Breast epithelium (tissue), 4 donors: Measurements from ENCODE around the gene METTL16. TPM values are rescaled to one million over a fixed set of nuclear protein-coding genes. Genes with fewer than 3 reads are reported as not detected.

Experiments used
- DNase-seq, 2 donors: peaks; one replicate each; pipeline ENCODE4 v3.0.0-alpha.2; 2019; ENCODE audit warnings: low spot score in 2 of 2
- H3K27ac ChIP-seq, 2 donors: fragments of 200-600 bp; sonication (generic) in 1 of 2; one replicate each; pipeline ENCODE4 v1.5.1; 2016 to 2019; ENCODE audit warnings: mild to moderate bottlenecking in 1 of 2
- H3K27me3 ChIP-seq, 2 donors: fragments of 200-600 bp; sonication (generic) in 1 of 2; one replicate each; pipeline versions ENCODE4 v1.5.1 to v1.6.0; 2017 to 2019; ENCODE audit warnings: control low read depth in 1 of 2, mild to moderate bottlenecking in 1 of 2
- H3K36me3 ChIP-seq: fragments of 200-600 bp; one replicate; pipeline ENCODE4 v1.5.1; 2019
- H3K4me1 ChIP-seq, 2 donors: fragments of 200-600 bp; sonication (generic); one replicate each; pipeline ENCODE4 v1.5.1; 2016 to 2019; ENCODE audit warnings: control low read depth in 1 of 2
- H3K4me3 ChIP-seq, 3 donors: fragments of 200-600 bp; sonication (generic); 1 replicate in 2 of 3; 2 replicates in 1 of 3; pipeline ENCODE4 v1.5.1; 2016 to 2019; ENCODE audit warnings: mild to moderate bottlenecking in 3 of 3, moderate library complexity in 2 of 3
- H3K9me3 ChIP-seq, 2 donors: fragments of 200-600 bp; sonication (generic) in 1 of 2; one replicate each; pipeline ENCODE4 v1.5.1; 2016 to 2019; ENCODE audit warnings: control low read depth in 1 of 2
- CTCF ChIP-seq, 3 donors: fragments of 450-650 bp; IDR thresholded peaks; one replicate each; pipeline ENCODE4 v1.5.1; 2016 to 2017; ENCODE audit warnings: antibody characterized with exemption in 3 of 3, mild to moderate bottlenecking in 3 of 3, moderate library complexity in 3 of 3
- POLR2A ChIP-seq: fragments of 450-650 bp; IDR thresholded peaks from one replicate; pipeline ENCODE4 v1.6.1; 2016; ENCODE audit warnings: antibody characterized with exemption, mild to moderate bottlenecking, moderate library complexity
- POLR2AphosphoS5 ChIP-seq, 3 donors: sonication (generic); formaldehyde crosslinking; IDR thresholded peaks; one replicate each; pipeline ENCODE4 v1.6.1; 2017; ENCODE audit warnings: antibody characterized with exemption in 3 of 3
- intact Hi-C: fragments of 100-400 bp; cut with DNase I; formaldehyde crosslinking; loops from one replicate; pipeline ENCODE4 v1.15.1; 2023; ENCODE audit warnings: low total_unique reads
- total RNA-seq, 3 donors: library from RNA; depleted of rRNA; stranded (reverse); fragments of >200 nt; gene quantifications; one replicate each; pipeline ENCODE4 v1.1.0, GENCODE V29; 2016

Gene METTL16
- total RNA-seq, 3 donors from 2014 or later = 25.6 to 46.4 (median 26.9) TPM

GRCh38 chr17:2399572-2400473 lies 111.9 kb downstream of the METTL16 start:
- Histone ChIP-seq H3K27me3 (no peaks in the 10 kb centered on the region), H3K4me3 (peak overlapping the region; percentile 99), H3K27ac (peak overlapping the region; percentile 99), H3K36me3 (no peaks in the 10 kb centered on the region), H3K4me1 (peaks cover 13 to 44% of the 10 kb centered on the region in 2 donors), H3K9me3 (no peaks in the 10 kb centered on the region)
- DNase-seq = peak; percentile 96 to 97
- intact Hi-C loops = loop anchor here (10.0 kb wide), 1 partner anchor 1745 kb away; the partner anchor contains the start of genes CYB5D2 and ZZEF1
- TF ChIP-seq CTCF (IDR thresholded peaks at IDR 0.05) (no peak), POLR2A (peak; percentile 88), POLR2AphosphoS5 (IDR thresholded peaks at IDR 0.05) (peak; percentile 71 to 97 (median 91))

- intact Hi-C loops = loop anchor here (10.0 kb wide), 1 partner anchor 1746 kb away; the partner anchor contains the start of genes CYB5D2 and ZZEF1
- H3K4me1 ChIP-seq = peaks cover 13 to 51% of the 10 kb centered on the region in 2 donors
- TF ChIP-seq CTCF (IDR thresholded peaks at IDR 0.05) = no peak
- TF ChIP-seq POLR2A = peak; percentile 39
These were observed 112.8 kb downstream of the METTL16 start for GRCh38 chr17:2398655-2399571.

GRCh38 chr17:2398182-2398581 lies 113.5 kb downstream of the METTL16 start:
- H3K27ac ChIP-seq = peak overlapping the region; percentile 99
- H3K4me1 ChIP-seq = peaks cover 13 to 51% of the 10 kb centered on the region in 2 donors
- H3K4me3 ChIP-seq = peak overlapping the region; percentile 99
- no peak for DNase-seq
- H3K9me3 ChIP-seq = no peaks in the 10 kb centered on the region
- no peaks in the 10 kb centered on the region for H3K27me3 ChIP-seq
- no peaks in the 10 kb centered on the region for H3K36me3 ChIP-seq
- intact Hi-C loops = loop anchor here (10.0 kb wide), 1 partner anchor 1747 kb away; the partner anchor contains the start of genes CYB5D2 and ZZEF1
- no peak for TF ChIP-seq POLR2A
- TF ChIP-seq POLR2AphosphoS5 (IDR thresholded peaks at IDR 0.05) = no peak
- no peak for TF ChIP-seq CTCF (IDR thresholded peaks at IDR 0.05)

More at GRCh38 chr17:2398655-2399571, 112.8 kb downstream of the METTL16 start:
- H3K27me3 ChIP-seq = no peaks in the 10 kb centered on the region
- no peaks in the 10 kb centered on the region for H3K9me3 ChIP-seq
- H3K27ac ChIP-seq = peak overlapping the region; percentile 99
- DNase-seq = peak in 1 of 2 donors; percentile 63
- H3K4me3 ChIP-seq = peak overlapping the region; percentile 99
- H3K36me3 ChIP-seq = no peaks in the 10 kb centered on the region

- peak overlapping the region; percentile 99 for H3K27ac ChIP-seq
- TF ChIP-seq POLR2AphosphoS5 (IDR thresholded peaks at IDR 0.05) (no peak), POLR2A (no peak), CTCF (IDR thresholded peaks at IDR 0.05) (no peak)
- no peaks in the 10 kb centered on the region for H3K36me3 ChIP-seq
- intact Hi-C loops = loop anchor here (10.0 kb wide), 1 partner anchor 1747 kb away; the partner anchor contains the start of genes CYB5D2 and ZZEF1
- H3K4me1 ChIP-seq = peaks cover 13 to 44% of the 10 kb centered on the region in 2 donors
- H3K4me3 ChIP-seq = peak overlapping the region; percentile 21 to 99 (median 99)
- H3K9me3 ChIP-seq = no peaks in the 10 kb centered on the region
- H3K27me3 ChIP-seq = no peaks in the 10 kb centered on the region
- no peak for DNase-seq
These were observed 114.2 kb downstream of the METTL16 start for GRCh38 chr17:2397247-2398171.
